Thyroid gland (tissue), 4 donors: ENCODE measurements around the gene FBLN7.

Experiments
- POLR2A ChIP-seq, 2 donors: fragments of 450-650 bp; IDR thresholded peaks; one replicate each; pipeline ENCODE4 v1.6.1; 2017; ENCODE audit warnings: antibody characterized with exemption in 2 of 2, mild to moderate bottlenecking in 2 of 2, moderate library complexity in 1 of 2
- TF ChIP-seq, protein P1 (sequence below), 6 experiments: fragments of 200-600 bp in 3 of 6; fragments of 450-650 bp in 3 of 6; sonication (generic) in 3 of 6; IDR thresholded peaks; one replicate each; pipeline ENCODE4 v1.5.1; 2016 to 2019; ENCODE audit warnings: antibody characterized with exemption in 6 of 6, mild to moderate bottlenecking in 2 of 6, inconsistent platforms in 1 of 6, moderate library complexity in 1 of 6

DNA sequence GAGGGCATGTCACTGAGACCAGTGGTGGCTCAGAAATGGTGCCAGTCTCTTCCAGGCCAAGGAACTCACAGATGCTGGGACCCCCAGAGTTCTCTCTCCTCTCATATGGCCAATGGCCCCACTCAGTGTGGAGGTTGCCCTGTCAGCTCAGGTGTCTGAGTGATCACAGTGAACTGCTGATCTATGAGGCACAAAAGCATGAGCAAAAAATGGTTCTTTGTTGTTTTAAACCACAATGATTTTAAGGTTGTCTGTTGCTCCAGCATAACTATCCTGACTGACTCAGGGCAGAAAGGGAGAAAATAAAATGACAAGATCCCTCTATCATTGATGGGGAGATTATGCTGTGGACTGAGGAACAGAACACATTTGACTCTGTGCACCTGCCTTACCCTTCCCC lies 57.8 kb downstream of the FBLN7 start:
- TF ChIP-seq, protein P1, sequence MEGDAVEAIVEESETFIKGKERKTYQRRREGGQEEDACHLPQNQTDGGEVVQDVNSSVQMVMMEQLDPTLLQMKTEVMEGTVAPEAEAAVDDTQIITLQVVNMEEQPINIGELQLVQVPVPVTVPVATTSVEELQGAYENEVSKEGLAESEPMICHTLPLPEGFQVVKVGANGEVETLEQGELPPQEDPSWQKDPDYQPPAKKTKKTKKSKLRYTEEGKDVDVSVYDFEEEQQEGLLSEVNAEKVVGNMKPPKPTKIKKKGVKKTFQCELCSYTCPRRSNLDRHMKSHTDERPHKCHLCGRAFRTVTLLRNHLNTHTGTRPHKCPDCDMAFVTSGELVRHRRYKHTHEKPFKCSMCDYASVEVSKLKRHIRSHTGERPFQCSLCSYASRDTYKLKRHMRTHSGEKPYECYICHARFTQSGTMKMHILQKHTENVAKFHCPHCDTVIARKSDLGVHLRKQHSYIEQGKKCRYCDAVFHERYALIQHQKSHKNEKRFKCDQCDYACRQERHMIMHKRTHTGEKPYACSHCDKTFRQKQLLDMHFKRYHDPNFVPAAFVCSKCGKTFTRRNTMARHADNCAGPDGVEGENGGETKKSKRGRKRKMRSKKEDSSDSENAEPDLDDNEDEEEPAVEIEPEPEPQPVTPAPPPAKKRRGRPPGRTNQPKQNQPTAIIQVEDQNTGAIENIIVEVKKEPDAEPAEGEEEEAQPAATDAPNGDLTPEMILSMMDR (IDR thresholded peaks at IDR 0.05) = no peak
- TF ChIP-seq POLR2A (IDR thresholded peaks at IDR 0.05) = no peak
